DND-41 (cell line): Measurements from ENCODE around the gene OR2J3.

Experiments
- ATAC-seq: fragments of 200-7000 bp; cut with Tn5 transposase; 3 replicates; pipeline ENCODE4 v1.9.1; 2021; ENCODE audit warnings: low read depth; ENCODE audit not compliant: insufficient read depth
- DNase-seq: peaks from one replicate; pipeline ENCODE4 v3.0.0-alpha.2; 2020
- H2AFZ ChIP-seq: 2 replicates; pipeline ENCODE4 v1.6.0; 2012; ENCODE audit warnings: low read depth, low read length
- H3K27ac ChIP-seq: 2 replicates; pipeline ENCODE4 v1.5.1; 2012; ENCODE audit warnings: low read length, inconsistent platforms
- H3K27me3 ChIP-seq: fragments of 200-600 bp; sonication (generic); 2 replicates; pipeline ENCODE4 v1.6.0; 2012; ENCODE audit warnings: low read length, mild to moderate bottlenecking, inconsistent platforms; ENCODE audit not compliant: insufficient read depth, poor library complexity
- H3K36me3 ChIP-seq: 2 replicates; pipeline ENCODE4 v1.5.1; 2012; ENCODE audit warnings: low read length, inconsistent platforms; ENCODE audit not compliant: insufficient read depth
- H3K4me1 ChIP-seq: 2 replicates; pipeline ENCODE4 v1.5.1; 2012; ENCODE audit warnings: mild to moderate bottlenecking, low read length; ENCODE audit not compliant: insufficient read depth
- H3K4me2 ChIP-seq: 2 replicates; pipeline ENCODE4 v1.6.0; 2012; ENCODE audit warnings: mild to moderate bottlenecking, moderate library complexity, low read length, inconsistent platforms; ENCODE audit not compliant: insufficient read depth
- H3K4me3 ChIP-seq, 2 experiments: fragments of 200-600 bp in 1 of 2; shearing (Covaris generic) in 1 of 2; 2 replicates each; pipeline ENCODE4 v1.5.1; 2012 to 2016; ENCODE audit warnings: inconsistent platforms in 2 of 2, low read length in 2 of 2, mild to moderate bottlenecking in 2 of 2, low read depth in 1 of 2, moderate library complexity in 1 of 2
- H3K79me2 ChIP-seq: 2 replicates; pipeline ENCODE4 v1.6.0; 2012; ENCODE audit warnings: low read length, inconsistent platforms; ENCODE audit not compliant: insufficient read depth
- H3K9ac ChIP-seq: 2 replicates; pipeline ENCODE4 v1.6.0; 2012; ENCODE audit warnings: low read depth, mild to moderate bottlenecking, inconsistent platforms, low read length, moderate library complexity
- H3K9me3 ChIP-seq: 2 replicates; pipeline ENCODE4 v1.5.1; 2012; ENCODE audit warnings: low read length, moderate library complexity, mild to moderate bottlenecking, inconsistent platforms; ENCODE audit not compliant: insufficient read depth, severe bottlenecking
- H4K20me1 ChIP-seq: 2 replicates; pipeline ENCODE4 v1.6.0; 2012; ENCODE audit warnings: low read length; ENCODE audit not compliant: insufficient read depth
- EZH2 ChIP-seq: IDR thresholded peaks from 3 replicates; pipeline ENCODE4 v1.6.1; 2012; ENCODE audit warnings: borderline replicate concordance, low read depth, mild to moderate bottlenecking, moderate library complexity, low read length, inconsistent platforms; ENCODE audit not compliant: severe bottlenecking
- TF ChIP-seq, protein P1 (sequence below): IDR thresholded peaks from 2 replicates; pipeline ENCODE4 v1.5.1; 2012; ENCODE audit warnings: borderline replicate concordance, low read length, moderate library complexity, mild to moderate bottlenecking; ENCODE audit not compliant: poor library complexity, severe bottlenecking; ENCODE audit errors: extremely low read depth

Gene OR2J3

DNA sequence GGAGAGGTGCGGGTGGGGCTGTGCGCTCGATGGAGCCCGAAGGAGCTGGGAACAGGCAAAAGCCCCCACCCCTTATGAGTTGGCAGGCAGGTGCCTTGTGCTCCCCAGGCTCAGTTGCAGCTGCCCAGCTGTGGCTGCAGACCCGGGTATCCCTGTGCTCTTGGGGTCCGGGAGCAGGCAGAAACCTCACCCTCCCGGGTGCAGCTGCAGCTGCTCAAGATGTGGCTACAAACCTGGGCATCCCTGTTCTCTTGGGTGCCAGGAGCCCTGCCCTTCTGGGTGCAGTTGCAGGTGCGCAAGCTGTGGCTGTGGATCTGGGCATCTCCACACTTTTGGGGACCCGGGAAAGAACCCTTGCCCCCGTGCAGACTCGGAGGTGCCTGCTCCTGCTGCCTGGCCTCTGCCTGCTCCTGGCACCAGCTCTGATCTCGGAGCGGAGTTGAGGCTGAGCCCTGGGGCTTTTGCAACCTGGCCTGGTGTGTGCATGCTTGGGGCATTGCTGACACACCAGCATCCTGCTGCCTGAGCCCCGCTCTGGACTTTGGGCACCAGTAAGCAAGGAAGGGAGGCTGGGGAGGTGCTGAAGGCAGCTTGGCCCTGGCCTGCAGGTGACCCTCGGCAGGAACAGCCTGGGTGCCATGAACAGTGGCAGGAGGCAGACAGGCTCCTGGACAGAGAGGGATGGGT is 21.6 kb downstream of the OR2J3 start:
- DNase-seq (no peak), ATAC-seq (no peak)
- no peaks in the 10 kb centered on the region for H3K9me3 ChIP-seq
- no peak overlapping the region for H3K4me3 ChIP-seq
- H3K9ac ChIP-seq: no peak overlapping the region
- no peaks in the 10 kb centered on the region for H3K36me3 ChIP-seq
- no peaks in the 10 kb centered on the region for H3K79me2 ChIP-seq
- no peak overlapping the region for H3K27ac ChIP-seq
- no peak for TF ChIP-seq EZH2
- TF ChIP-seq, protein P1, sequence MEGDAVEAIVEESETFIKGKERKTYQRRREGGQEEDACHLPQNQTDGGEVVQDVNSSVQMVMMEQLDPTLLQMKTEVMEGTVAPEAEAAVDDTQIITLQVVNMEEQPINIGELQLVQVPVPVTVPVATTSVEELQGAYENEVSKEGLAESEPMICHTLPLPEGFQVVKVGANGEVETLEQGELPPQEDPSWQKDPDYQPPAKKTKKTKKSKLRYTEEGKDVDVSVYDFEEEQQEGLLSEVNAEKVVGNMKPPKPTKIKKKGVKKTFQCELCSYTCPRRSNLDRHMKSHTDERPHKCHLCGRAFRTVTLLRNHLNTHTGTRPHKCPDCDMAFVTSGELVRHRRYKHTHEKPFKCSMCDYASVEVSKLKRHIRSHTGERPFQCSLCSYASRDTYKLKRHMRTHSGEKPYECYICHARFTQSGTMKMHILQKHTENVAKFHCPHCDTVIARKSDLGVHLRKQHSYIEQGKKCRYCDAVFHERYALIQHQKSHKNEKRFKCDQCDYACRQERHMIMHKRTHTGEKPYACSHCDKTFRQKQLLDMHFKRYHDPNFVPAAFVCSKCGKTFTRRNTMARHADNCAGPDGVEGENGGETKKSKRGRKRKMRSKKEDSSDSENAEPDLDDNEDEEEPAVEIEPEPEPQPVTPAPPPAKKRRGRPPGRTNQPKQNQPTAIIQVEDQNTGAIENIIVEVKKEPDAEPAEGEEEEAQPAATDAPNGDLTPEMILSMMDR: no peak
- no peaks in the 10 kb centered on the region for H3K4me1 ChIP-seq
- H2AFZ ChIP-seq: no peak overlapping the region
- no peak overlapping the region for H3K4me2 ChIP-seq
- H4K20me1 ChIP-seq: no peaks in the 10 kb centered on the region
- no peaks in the 10 kb centered on the region for H3K27me3 ChIP-seq

DNA sequence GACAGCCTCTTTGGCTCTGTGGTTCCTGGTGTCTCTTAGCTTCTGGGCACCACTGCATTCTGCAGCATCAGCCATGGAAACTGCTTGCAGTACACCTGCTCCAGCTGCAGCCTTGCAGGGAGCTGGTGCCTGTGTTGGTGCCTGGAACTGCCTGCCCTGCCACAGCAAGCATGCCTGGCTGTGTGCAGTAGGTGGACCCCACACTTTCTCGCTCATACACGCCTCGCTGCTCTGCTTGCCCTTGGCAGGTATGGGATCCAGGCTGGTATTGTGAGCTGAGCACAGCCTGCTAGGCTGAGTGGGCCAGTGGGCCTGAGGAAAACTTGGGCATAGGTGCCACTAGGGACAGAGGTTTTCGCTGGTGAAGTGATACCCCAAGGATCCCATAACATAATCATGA is 22.8 kb downstream of the OR2J3 start:
- H3K27ac ChIP-seq: no peak overlapping the region
- H4K20me1 ChIP-seq: no peaks in the 10 kb centered on the region
- H3K4me3 ChIP-seq: no peak overlapping the region
- ATAC-seq (no peak), DNase-seq (no peak)
- no peaks in the 10 kb centered on the region for H3K4me1 ChIP-seq
- no peaks in the 10 kb centered on the region for H3K9me3 ChIP-seq
- H3K27me3 ChIP-seq: no peaks in the 10 kb centered on the region
- H2AFZ ChIP-seq: no peak overlapping the region
- H3K4me2 ChIP-seq: no peak overlapping the region
- no peaks in the 10 kb centered on the region for H3K79me2 ChIP-seq
- H3K36me3 ChIP-seq: no peaks in the 10 kb centered on the region
- TF ChIP-seq, protein P1: no peak
- TF ChIP-seq EZH2: no peak
- H3K9ac ChIP-seq: no peak overlapping the region

DNA sequence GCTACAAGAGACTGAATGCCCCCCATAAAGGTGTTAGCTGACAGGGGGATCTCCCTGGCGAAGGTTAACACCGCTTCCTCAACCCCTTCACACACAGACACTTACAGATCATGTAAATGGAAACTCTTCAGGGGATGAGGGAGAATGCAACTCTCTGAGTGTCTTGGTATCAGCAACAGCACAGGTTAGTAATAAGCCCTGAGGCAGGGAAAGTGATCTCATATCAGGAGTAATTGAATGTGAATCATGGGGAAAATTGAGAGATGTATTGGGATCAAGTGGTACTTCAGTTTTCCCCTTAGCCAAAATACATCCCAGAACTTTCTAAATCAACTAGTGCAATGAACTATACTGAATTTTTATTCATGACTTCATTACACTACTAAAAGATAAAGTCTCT is 23.8 kb downstream of the OR2J3 start:
- Histone ChIP-seq H3K9me3 (no peaks in the 10 kb centered on the region), H4K20me1 (no peaks in the 10 kb centered on the region), H3K4me2 (no peak overlapping the region), H3K79me2 (no peaks in the 10 kb centered on the region), H3K36me3 (no peaks in the 10 kb centered on the region), H3K27ac (no peak overlapping the region), H3K4me1 (no peaks in the 10 kb centered on the region), H3K4me3 (no peak overlapping the region), H3K9ac (no peak overlapping the region), H2AFZ (no peak overlapping the region), H3K27me3 (no peaks in the 10 kb centered on the region)
- TF ChIP-seq EZH2: no peak
- TF ChIP-seq, protein P1: no peak
- no peak for DNase-seq
- ATAC-seq: no peak

DNA sequence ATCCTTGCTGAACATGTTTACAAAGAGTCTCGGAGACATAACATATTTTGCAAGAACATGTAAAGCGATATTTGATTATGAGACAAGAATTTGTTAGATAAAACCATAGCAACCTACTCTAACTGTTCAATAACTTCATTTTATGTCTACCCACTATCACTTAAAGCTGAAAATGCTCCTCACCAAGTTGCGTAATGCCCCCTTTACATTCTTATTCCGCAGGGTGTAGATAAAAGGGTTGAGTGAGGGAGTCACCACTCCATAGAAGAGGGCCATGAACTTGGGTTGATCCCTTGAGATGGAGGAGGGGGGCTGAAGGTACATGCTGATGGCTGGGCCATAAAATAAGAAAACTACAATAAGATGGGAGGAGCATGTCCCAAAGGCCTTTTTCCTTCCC is 29.9 kb downstream of the OR2J3 start:
- Histone ChIP-seq H3K36me3 (no peaks in the 10 kb centered on the region), H3K79me2 (no peaks in the 10 kb centered on the region), H3K27me3 (no peaks in the 10 kb centered on the region), H3K4me2 (no peak overlapping the region), H3K27ac (no peak overlapping the region), H3K4me3 (no peak overlapping the region), H3K4me1 (no peaks in the 10 kb centered on the region), H4K20me1 (no peaks in the 10 kb centered on the region), H3K9me3 (no peaks in the 10 kb centered on the region), H2AFZ (no peak overlapping the region), H3K9ac (no peak overlapping the region)
- TF ChIP-seq EZH2: no peak
- TF ChIP-seq, protein P1: no peak
- DNase-seq (no peak), ATAC-seq (no peak)
